Inflammatory macrophage treated with lipopolysaccharide for 1 hour (primary cell): ENCODE data around the gene CDK10.

Experiments
- DNase-seq, 2 donors: peaks; one replicate each; pipeline ENCODE4 v3.0.0-alpha.2; 2020 to 2022

Gene CDK10

GRCh38 chr16:89716916-89717687 lies 30.6 kb downstream of the CDK10 start:
- DNase-seq: no peak

GRCh38 chr16:89717688-89718505 lies 31.4 kb downstream of the CDK10 start:
- no peak for DNase-seq

GRCh38 chr16:89720551-89720812 lies 34.0 kb downstream of the CDK10 start:
- no peak for DNase-seq

DNA sequence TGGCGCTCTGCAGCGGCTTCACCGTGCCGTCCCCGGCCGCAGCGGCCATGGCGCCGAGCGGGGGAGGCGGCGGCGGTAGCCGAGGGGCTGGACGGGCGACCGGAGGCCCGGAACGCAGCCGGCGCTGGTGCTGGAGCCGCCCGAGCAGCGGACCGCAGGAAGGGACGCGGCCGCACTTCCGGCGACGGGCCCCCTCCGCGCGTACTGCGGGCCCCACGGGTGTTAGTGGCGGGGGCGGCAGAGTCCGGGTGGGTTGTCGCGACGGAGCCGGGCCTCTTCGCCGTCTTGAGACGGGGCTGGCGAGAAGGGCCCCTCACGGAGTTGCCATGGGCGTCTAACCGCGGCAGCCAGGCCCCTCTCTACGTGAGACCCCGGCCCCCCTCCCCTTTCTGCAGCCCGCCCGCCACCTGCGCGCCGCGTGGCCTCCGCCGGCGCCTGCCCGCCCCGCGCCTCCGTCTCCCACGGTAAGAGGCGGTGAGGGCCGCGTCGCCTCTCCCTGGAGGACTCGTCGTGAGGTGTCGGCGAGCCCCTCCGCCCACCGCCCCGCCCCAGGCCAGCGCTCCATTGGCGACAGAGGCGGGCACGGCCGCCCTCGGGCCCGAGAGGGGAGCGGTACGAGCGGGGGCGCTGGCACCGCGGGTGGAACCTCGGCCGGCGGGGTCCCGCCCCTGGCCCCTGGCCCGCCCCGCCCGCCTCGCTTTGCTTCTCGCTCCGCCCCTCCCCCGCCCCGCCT lies 34.5 kb downstream of the CDK10 start, which contains the start of the genes VPS9D1 and ZNF276:
TSS of gene VPS9D1 (minus strand) at position 86 of the 733 bp plus-strand sequence. CDS start at position 49, 37 bp downstream.
TSS of gene ZNF276 (plus strand) at position 725 of the 733 bp plus-strand sequence. CDS start 104 bp downstream, outside the sequence.
- peak; percentile 76 to 86 for DNase-seq

DNA sequence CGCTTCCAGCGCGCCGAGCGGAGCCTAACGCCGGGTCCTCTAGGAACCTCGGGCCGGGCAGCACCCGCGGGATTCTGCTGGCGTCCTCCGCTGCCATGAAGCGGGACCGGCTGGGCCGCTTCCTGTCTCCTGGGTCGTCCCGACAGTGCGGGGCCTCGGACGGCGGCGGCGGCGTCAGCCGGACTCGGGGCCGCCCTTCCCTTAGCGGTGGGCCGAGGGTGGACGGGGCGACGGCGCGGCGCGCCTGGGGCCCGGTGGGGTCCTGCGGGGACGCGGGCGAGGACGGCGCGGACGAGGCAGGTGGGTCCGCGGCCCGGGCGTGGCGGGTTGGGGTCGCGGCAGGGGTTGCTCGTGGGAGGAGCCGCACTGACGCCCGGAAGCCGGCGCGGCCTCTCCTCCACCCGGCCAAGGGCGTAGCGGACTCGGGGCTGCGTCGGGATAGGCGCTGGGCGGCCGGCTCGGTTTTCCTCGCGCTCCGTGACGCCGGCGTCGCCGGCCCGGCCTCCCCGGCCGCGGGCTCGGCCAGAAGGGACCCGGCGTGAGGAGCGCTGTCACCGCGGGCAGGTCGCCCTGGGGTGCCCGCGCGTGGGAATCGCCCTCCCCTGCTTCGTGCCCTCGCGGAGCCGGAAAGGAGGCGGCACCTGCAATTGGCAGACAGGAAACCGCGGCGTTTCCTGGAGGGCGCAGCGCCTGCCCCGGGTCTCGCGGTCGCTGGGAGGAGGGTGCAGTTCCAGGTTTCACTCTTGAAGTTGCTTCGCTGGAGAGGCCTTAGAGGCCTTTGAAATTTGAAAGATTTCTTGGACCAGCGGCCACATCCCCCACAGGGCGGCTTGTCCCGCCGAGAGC lies 35.3 kb downstream of the CDK10 start:
- DNase-seq: peak; percentile 56 to 57

DNA sequence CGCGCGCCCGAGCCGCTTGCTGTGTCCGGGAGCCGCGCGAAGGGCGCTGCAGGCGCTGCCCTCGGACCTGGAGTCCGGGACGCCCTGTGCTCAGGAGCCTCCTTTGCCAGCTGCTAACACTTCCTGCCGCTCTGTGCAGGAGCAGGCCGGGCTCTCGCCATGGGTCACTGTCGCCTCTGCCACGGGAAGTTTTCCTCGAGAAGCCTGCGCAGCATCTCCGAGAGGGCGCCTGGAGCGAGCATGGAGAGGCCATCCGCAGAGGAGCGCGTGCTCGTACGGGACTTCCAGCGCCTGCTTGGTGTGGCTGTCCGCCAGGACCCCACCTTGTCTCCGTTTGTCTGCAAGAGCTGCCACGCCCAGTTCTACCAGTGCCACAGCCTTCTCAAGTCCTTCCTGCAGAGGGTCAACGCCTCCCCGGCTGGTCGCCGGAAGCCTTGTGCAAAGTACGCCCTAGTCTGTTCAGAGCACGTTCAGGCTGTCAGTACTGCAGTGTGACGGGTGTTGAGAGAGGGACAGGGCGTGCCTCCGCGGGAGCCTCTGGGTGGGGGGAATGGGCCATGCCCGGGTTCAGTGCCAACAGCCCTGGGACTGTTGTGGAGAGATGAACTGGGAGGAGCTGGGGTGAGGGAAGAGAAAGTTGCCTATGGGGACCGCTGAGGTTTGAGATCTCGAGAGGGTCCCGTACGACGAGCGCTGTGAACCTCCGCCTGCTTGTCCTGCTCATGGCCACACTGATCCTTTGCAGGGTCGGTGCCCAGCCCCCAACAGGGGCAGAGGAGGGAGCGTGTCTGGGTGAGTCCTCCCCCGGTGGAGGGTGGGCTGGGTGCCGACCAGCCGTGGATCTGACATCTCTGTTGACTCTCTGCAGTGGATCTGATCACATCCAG lies 36.1 kb downstream of the CDK10 start:
- peak; percentile 43 to 67 for DNase-seq

- DNase-seq: no peak
These were observed 37.1 kb downstream of the CDK10 start for GRCh38 chr16:89723279-89724250.

GRCh38 chr16:89727406-89728120 lies 41.1 kb downstream of the CDK10 start:
- DNase-seq: no peak

DNA sequence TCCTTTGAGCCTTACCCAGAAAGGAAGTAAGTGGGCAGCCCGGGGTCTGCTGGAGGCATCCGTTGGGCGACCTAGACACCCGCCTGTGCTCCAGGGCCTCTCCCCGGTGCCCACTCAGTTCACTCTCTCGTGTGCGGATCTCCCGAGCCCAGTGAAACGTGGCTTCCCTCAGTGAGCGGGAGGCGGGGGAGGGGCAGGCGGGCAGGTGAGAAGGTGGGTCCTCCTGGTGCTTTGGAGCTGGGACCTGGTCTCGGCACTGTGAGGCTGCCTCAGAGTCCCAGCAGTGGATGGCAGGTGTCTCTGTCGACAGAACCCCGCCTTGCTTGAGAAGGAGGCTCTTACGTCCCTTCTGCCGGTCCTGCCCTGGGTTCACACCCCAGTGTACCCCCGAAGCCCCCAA lies 42.8 kb downstream of the CDK10 start:
- DNase-seq: no peak

DNA sequence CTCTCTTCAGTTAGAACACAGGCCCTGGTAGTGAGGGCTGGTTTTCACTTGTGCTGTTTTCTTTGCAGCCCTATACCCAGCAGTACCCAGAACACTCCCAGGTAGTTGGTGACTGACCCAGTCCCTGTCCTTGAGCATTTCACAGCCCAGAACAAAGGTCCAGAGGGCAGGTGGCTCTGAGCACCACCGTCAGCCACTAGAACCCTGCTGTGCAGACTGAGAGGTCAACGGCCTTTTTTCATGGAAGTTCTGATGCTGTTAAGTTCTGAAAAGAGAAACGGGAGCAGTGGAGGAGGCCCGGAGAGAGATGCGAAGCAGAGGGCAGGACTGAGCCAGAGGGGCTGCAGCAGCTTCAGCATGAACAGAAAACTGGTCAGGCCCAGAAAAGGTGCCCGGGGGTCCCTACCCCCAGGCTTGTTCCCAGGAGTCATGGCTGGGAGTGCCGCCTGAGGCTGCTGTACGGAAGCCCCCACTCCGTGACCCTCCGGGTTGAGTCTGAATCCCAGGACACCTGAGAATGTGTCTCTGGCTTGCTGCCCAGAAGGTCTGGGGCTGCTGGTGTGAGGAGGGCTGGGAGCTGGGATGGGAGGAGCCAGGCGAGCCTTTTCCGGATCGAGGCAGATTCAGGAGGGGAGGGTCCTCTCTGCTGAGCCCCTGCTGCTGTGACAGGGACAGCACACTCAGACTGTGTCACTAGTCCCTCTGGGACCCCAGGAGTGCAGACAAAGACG lies 43.5 kb downstream of the CDK10 start:
- DNase-seq: no peak

GRCh38 chr16:89730610-89731234 lies 44.2 kb downstream of the CDK10 start:
- DNase-seq: no peak

GRCh38 chr16:89732142-89732917 lies 45.8 kb downstream of the CDK10 start:
- DNase-seq: no peak

DNA sequence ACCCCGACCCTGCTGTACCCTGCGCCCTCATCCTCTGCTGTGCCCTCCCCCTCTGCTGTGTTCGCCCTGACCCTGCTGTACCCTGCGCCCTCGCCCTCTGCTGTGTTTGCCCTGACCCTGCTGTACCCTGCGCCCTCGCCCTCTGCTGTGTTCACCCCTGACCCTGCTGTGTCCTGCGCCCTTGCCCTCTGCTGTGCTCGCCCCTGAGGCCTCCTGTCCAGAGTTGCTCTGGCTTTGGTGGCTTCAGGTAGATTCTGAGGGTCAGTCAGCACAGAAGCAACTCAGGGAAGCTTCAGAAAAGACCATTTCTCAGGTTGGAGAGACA lies 46.4 kb downstream of the CDK10 start:
- no peak for DNase-seq

DNA sequence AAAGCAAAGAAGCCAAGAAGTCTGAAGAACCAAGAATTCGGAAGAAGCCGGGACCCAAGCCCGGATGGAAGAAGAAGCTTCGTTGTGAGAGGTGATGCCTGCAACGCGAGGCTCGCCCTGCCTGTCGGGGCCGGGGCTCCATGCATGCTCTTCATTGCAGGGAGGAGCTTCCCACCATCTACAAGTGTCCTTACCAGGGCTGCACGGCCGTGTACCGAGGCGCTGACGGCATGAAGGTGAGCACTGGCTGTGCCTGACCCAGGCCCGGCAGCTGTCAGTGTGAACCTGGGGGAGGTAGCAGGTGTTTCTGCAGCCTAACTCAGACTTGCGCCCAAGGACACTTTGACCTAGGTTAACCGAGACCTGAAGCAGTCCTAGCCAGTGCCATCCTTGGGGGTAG lies 46.8 kb downstream of the CDK10 start:
- no peak for DNase-seq

- DNase-seq: no peak
These were observed 47.3 kb downstream of the CDK10 start for GRCh38 chr16:89733792-89734191.

- no peak for DNase-seq
These were observed 50.1 kb downstream of the CDK10 start for GRCh38 chr16:89736554-89736953.

DNA sequence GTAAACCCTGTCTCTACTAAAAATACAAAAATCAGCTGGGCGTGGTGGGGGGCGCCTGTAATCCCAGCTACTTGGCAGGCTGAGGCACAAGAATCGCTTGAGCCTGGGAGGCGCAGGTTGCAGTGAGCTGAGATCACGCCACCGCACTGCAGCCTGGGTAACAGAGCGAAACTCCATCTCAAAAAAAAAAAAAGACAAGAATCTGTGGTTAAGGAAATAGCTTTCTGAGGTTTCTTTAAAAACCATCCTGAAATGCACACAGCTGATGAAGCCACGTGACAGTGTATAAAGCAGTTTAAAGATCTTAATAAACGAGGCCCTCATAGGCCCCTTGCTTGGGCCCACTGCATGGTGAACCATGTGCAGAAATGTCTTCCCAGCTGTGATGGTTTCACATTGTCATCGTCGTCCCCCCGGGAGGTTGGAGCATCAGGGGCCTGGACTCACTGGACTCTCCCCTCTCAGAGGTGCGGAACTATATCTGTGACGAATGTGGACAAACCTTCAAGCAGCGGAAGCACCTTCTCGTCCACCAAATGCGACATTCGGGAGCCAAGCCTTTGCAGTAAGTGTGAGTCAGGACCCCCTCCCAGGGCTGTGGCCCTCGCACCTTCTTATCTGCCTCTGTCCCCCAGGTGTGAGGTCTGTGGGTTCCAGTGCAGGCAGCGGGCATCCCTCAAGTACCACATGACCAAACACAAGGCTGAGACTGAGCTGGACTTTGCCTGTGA lies 51.0 kb downstream of the CDK10 start:
- no peak for DNase-seq
